H1 (cell line): Measurements from ENCODE around the gene PCBP4. TPM values are rescaled to one million over a fixed set of nuclear protein-coding genes. Genes with fewer than 3 reads are reported as not detected.

ENCODE experiments used
- CHD7 ChIP-seq: fragments of 300-600 bp; sonication (generic); IDR thresholded peaks from 2 replicates; pipeline ENCODE4 v1.7.1; 2012; ENCODE audit warnings: low read length, moderate library complexity, mild to moderate bottlenecking, inconsistent platforms; ENCODE audit not compliant: insufficient replicate concordance
- JUN ChIP-seq: IDR thresholded peaks from 2 replicates; pipeline ENCODE4 v1.6.1; 2011; ENCODE audit warnings: low read depth, mild to moderate bottlenecking, improper control_type of control experiment, low read length
- NANOG ChIP-seq: IDR thresholded peaks from 2 replicates; pipeline ENCODE4 v1.6.1; 2011; ENCODE audit warnings: low read length, low read depth, mild to moderate bottlenecking, inconsistent platforms; ENCODE audit not compliant: insufficient read depth, poor library complexity, severe bottlenecking
- NRF1 ChIP-seq: IDR thresholded peaks from 2 replicates; pipeline ENCODE4 v1.6.1; 2011; ENCODE audit warnings: mild to moderate bottlenecking, low read depth, low read length, improper control_type of control experiment
- POLR2AphosphoS5 ChIP-seq: IDR thresholded peaks from 2 replicates; pipeline ENCODE4 v1.6.1; 2011; ENCODE audit warnings: low read depth, low read length
- SP4 ChIP-seq: IDR thresholded peaks from 2 replicates; pipeline ENCODE4 v1.6.1; 2012; ENCODE audit warnings: low read length, inconsistent platforms
- polyA plus RNA-seq, 7 experiments: library from polyadenylated mRNA; depleted of rRNA in 3 of 7; stranded (reverse) in 5 of 7; unstranded in 2 of 7; fragments of >200 nt in 5 of 7; fragments of 200-250 nt in 2 of 7; gene quantifications; 1 replicate in 5 of 7; 2 replicates in 1 of 7; 4 replicates in 1 of 7; pipeline versions ENCODE4 v1.2.1 to v1.2.3, GENCODE V29; 2011 to 2013; ENCODE audit warnings: missing spikeins in 2 of 7, mixed read lengths in 2 of 7
- total RNA-seq: library from RNA; stranded (reverse); fragmentation: NEBNext Ultra II Directional; extraction: Animal tissue kit (Norgen Biotek cat#: 25700); gene quantifications from 2 replicates; pipeline ENCODE4 v1.2.1, GENCODE V29; 2021

The PCBP4 gene
- total and polyA plus RNA-seq, 2 of the 8 experiments (the other 6 are each of a cell fraction or from before 2014, with no cell fraction given) = 16.4 to 34.1 TPM

- TF ChIP-seq NRF1 (no peak), JUN (no peak), POLR2AphosphoS5 (no peak), SP4 (no peak), NANOG (no peak), CHD7 (no peak)
- TF ChIP-seq, all 59 proteins: peak for 0
Measured at GRCh38 chr3:51942603-51943450, 24.4 kb downstream of the PCBP4 start (continued).
